ENCODE results near the gene B2M. TPM values are rescaled to one million over a fixed set of nuclear protein-coding genes. Genes with fewer than 3 reads are reported as not detected.

Gene B2M
- total and polyA plus RNA-seq, 2 of the 13 experiments (the other 11 are each of a cell fraction or from before 2014, with no cell fraction given), result 784 to 857 TPM

DNA sequence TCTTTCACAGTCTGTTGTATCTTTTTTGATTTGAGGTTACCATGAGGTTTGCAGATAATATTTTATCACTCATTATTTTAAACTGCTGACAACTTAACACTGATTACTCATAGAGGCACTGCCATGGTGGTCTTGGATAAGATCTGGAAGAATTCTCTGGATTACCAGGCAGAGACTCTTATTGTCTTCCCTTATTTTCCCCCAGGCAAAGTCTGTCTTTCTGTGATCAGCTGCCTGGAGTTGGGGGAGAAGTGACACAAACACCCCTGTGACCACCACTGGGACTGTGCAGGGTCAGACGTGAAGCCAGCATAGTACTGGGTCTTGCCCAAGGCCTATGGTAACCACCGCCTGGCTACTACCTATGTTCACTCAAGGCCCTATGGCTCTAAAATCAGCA lies 4.9 kb upstream of the B2M start (continued):
- no peak for TF ChIP-seq THRA (CRISPR knock-in tag; IDR thresholded peaks at IDR 0.05; ENCODE audit: borderline replicate concordance)
- TF ChIP-seq ZNF180 (CRISPR knock-in tag; IDR thresholded peaks at IDR 0.05; ENCODE audit: borderline replicate concordance, low read depth), result no peak
- TF ChIP-seq HHEX (CRISPR knock-in tag; IDR thresholded peaks at IDR 0.05), result no peak
- TF ChIP-seq ZKSCAN8 (CRISPR knock-in tag; IDR thresholded peaks at IDR 0.05; ENCODE audit: borderline replicate concordance), result no peak
- TF ChIP-seq TRIM24 (CRISPR knock-in tag; IDR thresholded peaks at IDR 0.05), result no peak
- no peak for TF ChIP-seq ZNF777 (CRISPR knock-in tag; IDR thresholded peaks at IDR 0.05)
- TF ChIP-seq RBAK (CRISPR knock-in tag; IDR thresholded peaks at IDR 0.05), result no peak

GRCh38 chr15:44706946-44707636 lies 4.2 kb upstream of the B2M start:
- in situ Hi-C loops (cut with HindIII; ENCODE audit: extremely low pct_ligation_motif_present, low pct_unique_long_range_greater_than_20kb), result no loop called here
- no peaks in the 10 kb centered on the region for H3K9me3 ChIP-seq (ENCODE audit: low read length)
- H3K79me2 ChIP-seq (ENCODE audit: insufficient read depth, low read length), result peaks cover 8% of the 10 kb centered on the region
- H3K4me1 ChIP-seq (ENCODE audit: insufficient read depth, low read length), result peaks cover 19% of the 10 kb centered on the region
- intact Hi-C loops (cut with micrococcal nuclease; ENCODE audit: unreplicated experiment), result no loop called here
- WGBS (ENCODE audit: low lambda C conversion rate), result 17% methylated on average over 1 of the region's 2 CpGs
- ChIA-PET CTCF (ENCODE audit: low intra/inter-chr PET ratio, low total read pairs) (no interaction called here), POLR2A (interaction anchor here (0.7 to 1.3 kb wide), 2 partner anchors 12 to 44 kb away, joined by 3 to 7 read pairs; partner anchors contain the start of gene SPG11)
- no peak overlapping the region for H3K9ac ChIP-seq (ENCODE audit: insufficient read depth, low read depth, low read length)
- ATAC-seq, result no peak
- H3K4me3 ChIP-seq (replicated peaks in 1 of 3; ENCODE audit: insufficient read depth in 1 of 3, low read depth in 2 of 3, low read length in 3 of 3), result no peak overlapping the region
- FAIRE-seq, result no peak
- H2AFZ ChIP-seq (ENCODE audit: low read length), result no peak overlapping the region
- H3K36me3 ChIP-seq (replicated peaks in 1 of 2; ENCODE audit: control insufficient read depth in 1 of 2, insufficient read depth in 2 of 2, low read length in 2 of 2), result no peaks in the 10 kb centered on the region
- H3K27ac ChIP-seq (ENCODE audit: extremely low read length, insufficient read depth, low read length), result no peak overlapping the region
- H3K27me3 ChIP-seq (ENCODE audit: control insufficient read depth in 1 of 2, insufficient read depth in 2 of 2, low read length in 2 of 2), result no peaks in the 10 kb centered on the region; a peak in 1 of 5 replicates
- DNase-seq (ENCODE audit: low spot score), result no peak
- TF ChIP-seq GMEB1 (CRISPR knock-in tag; IDR thresholded peaks at IDR 0.05; ENCODE audit: borderline replicate concordance) (no peak), NKX3-1 (CRISPR knock-in tag; IDR thresholded peaks at IDR 0.05) (no peak), PHF20 (CRISPR knock-in tag; IDR thresholded peaks at IDR 0.05) (no peak), ZNF143 (CRISPR knock-in tag; IDR thresholded peaks at IDR 0.05) (no peak), TEAD3 (CRISPR knock-in tag; optimal IDR thresholded peaks at IDR 0.05; ENCODE audit: borderline replicate concordance) (peak; percentile 31), FOXM1 (CRISPR knock-in tag; IDR thresholded peaks at IDR 0.05) (no peak), HES4 (CRISPR knock-in tag; IDR thresholded peaks at IDR 0.05; ENCODE audit: borderline replicate concordance) (no peak), PCBP2 (optimal IDR thresholded peaks at IDR 0.05; ENCODE audit: low read depth, low read length, poor library complexity, severe bottlenecking) (no peak)
- TF ChIP-seq, protein P1, sequence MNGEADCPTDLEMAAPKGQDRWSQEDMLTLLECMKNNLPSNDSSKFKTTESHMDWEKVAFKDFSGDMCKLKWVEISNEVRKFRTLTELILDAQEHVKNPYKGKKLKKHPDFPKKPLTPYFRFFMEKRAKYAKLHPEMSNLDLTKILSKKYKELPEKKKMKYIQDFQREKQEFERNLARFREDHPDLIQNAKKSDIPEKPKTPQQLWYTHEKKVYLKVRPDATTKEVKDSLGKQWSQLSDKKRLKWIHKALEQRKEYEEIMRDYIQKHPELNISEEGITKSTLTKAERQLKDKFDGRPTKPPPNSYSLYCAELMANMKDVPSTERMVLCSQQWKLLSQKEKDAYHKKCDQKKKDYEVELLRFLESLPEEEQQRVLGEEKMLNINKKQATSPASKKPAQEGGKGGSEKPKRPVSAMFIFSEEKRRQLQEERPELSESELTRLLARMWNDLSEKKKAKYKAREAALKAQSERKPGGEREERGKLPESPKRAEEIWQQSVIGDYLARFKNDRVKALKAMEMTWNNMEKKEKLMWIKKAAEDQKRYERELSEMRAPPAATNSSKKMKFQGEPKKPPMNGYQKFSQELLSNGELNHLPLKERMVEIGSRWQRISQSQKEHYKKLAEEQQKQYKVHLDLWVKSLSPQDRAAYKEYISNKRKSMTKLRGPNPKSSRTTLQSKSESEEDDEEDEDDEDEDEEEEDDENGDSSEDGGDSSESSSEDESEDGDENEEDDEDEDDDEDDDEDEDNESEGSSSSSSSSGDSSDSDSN (CRISPR knock-in tag; IDR thresholded peaks at IDR 0.05), result no peak
- H4K20me1 ChIP-seq (ENCODE audit: insufficient read depth, low read length), result no peaks in the 10 kb centered on the region
- no peak overlapping the region for H3K4me2 ChIP-seq (ENCODE audit: low read depth, low read length)
- no TSS peak for BruUV-seq (replicated peaks)
